ENCODE results near the gene MIF4GD.

GRCh38 chr17:75301502-75302206 lies 30.6 kb upstream of the MIF4GD start:
- TF ChIP-seq CTCF (conservative IDR thresholded peaks at IDR 0.05 in 1 of 2, IDR thresholded peaks at IDR 0.05 in 1 of 2; ENCODE audit: low read depth in 1 of 2, low read length in 2 of 2) (no peak), EZH2 (IDR thresholded peaks at IDR 0.05; ENCODE audit: low read length, missing control alignments) (no peak)

Data from fibroblast of lung (primary cell).